GM13976 (cell line): ENCODE measurements around the gene SLC38A10.

Source experiments
- DNase-seq: peaks from one replicate; pipeline ENCODE4 v3.0.0; 2012; ENCODE audit warnings: low spot score
- CTCF ChIP-seq: IDR thresholded peaks from 2 replicates; pipeline ENCODE4 v1.5.1; 2012; ENCODE audit warnings: borderline replicate concordance, mild to moderate bottlenecking; ENCODE audit not compliant: insufficient read depth; ENCODE audit errors: extremely low read depth, missing control alignments, control extremely low read depth
- in situ Hi-C: fragments of 300-500 bp; cut with MboI; formaldehyde crosslinking; loops from one replicate; pipeline ENCODE4 v1.12.0; 2022; ENCODE audit warnings: low sequenced_read_pairs, mixed read lengths, inconsistent platforms; ENCODE audit not compliant: unreplicated experiment

The SLC38A10 gene

GRCh38 chr17:81334987-81335772, 40.1 kb upstream of the SLC38A10 start:
- DNase-seq = no peak
- TF ChIP-seq CTCF = no peak
- in situ Hi-C loops = no loop called here

- no peak for TF ChIP-seq CTCF
- in situ Hi-C loops = no loop called here
- no peak for DNase-seq
Observed at GRCh38 chr17:81334391-81334901, 39.3 kb upstream of the SLC38A10 start.

DNA sequence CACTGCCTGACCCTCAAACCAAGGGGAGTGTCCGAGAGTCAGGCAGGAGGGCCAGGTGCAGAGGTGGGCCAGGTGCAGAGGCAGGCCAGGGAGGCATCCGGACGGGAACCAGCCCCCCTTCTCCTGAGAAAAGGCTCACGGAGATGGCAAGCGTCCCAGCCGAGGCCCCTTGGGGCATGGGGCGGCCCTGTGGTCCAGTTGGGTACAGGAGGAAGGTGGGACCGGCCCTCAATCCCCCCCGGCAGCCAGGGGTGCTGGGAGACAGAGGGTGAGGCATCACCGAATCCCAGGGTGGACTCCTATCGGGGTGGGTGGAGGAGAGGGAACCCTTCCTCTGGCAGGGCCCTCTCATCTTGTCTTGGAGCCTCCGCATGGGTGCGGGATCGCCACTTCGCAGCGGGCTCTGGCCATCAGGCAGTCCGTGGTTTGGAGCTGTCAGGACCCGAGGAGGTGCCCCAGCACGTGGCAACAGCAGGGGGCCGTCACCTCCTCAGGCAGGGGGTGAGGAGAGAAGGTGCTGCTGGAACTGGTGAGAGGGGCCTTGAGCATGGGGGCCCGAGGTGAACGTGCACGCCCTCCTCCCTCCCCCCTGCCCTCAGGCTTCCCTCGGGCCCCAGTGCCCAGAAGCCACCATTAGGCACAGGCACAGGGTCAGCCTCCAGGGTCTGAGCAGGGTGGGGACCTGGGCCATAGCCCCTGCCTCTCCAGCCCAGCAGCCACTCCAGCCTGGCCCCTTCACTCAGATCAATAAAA, 38.7 kb upstream of the SLC38A10 start:
- no peak for TF ChIP-seq CTCF
- in situ Hi-C loops = no loop called here
- DNase-seq = no peak

DNA sequence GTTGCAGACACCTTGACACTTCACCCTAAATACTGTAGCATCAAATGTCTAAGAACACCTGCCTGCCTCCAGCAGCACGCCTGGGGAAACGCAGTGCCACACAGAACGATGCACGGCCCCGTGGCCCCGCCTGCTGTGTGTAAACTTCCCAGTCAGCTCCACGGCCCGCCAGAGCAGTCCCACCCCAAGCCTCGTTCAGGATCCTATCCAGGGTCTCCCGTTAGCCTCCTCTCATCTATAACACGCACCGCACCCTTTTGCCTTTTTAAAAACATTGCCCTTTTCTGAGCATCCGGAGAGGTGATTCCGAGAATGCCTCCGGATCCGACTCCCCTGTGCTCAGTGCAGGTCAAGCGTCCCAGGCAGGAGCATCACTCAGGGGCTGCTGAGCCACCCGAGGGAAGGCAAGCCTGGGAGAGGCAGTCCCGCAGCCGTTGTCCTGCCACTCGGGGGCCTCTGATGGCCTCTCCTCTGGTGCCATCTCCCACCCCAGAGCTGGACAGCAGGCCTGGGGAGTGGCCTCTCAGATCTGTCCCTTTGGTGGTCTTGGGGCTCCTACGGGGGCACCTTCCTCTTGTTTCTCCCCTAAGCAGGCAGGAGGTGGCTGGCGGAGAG, 37.9 kb upstream of the SLC38A10 start:
- no peak for TF ChIP-seq CTCF
- DNase-seq = no peak
- in situ Hi-C loops = no loop called here

DNA sequence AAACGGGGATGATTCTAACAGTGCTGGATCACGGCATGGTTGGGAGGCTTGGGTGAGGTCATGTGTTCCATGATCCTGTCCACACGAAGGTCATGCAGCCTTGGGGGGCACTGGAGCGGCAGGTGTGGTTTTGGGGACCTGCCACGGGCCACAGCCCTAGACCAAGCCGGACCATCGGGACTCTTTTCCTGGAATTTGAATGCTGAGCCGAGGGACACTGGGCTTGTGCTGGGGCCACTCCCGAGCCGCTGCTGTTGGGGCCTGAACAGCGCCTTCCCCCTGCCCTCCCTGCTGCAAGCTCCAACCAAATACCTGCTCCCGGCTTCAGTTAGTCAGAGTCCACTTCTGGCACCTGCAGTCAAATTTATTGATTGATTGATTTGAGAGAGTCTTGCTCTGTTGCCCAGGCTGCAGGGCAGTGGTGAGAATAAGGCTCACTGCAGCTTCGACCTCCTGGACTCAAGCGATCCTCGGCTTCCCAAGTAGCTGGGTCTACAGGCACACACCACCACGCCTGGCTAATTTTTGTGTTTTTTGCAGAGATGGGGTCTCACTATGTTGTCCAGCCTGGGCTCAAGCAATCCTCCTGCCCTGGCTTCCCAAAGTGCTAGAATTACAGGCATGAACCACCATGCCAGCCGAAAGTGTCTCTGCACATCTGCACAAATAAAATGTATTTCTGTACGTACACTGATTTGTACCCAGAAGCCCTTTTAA, 37.2 kb upstream of the SLC38A10 start:
- no peak for TF ChIP-seq CTCF
- no peak for DNase-seq
- in situ Hi-C loops = no loop called here

DNA sequence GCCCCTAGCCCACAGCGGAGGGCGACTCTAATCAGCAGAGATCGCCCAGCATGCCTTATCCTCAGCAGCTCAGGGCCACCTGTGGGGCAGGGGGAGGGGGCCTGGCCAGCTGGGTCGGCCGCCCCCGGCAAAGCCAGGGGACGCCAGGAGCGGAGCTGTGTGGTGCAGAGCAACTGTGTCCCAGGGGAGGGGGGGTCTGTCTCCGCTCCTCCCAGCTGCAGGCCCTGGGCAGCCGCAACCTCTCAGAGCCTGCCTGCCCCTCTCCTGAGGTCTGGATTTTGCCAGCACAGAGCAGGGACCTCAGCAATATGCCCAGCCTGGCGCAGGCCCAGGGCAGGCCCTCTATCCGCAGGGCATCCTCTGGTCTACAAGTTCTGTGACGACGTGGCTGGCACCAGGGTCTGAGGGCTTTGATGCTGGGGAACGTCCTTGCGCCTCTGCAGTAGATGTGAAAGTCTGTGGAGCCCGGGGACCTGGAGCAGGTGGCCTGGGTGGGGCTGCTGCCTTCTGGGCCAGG, 36.5 kb upstream of the SLC38A10 start:
- in situ Hi-C loops = no loop called here
- no peak for TF ChIP-seq CTCF
- no peak for DNase-seq
